WTC11 (cell line): Measurements from ENCODE around the gene FANCE. TPM values are rescaled to one million over a fixed set of nuclear protein-coding genes. Genes with fewer than 3 reads are reported as not detected.

Experiments used
- ATF1 ChIP-seq: sonication (generic); formaldehyde crosslinking; IDR thresholded peaks from 2 replicates; pipeline ENCODE4 v1.8.1; 2023; ENCODE audit warnings: mild to moderate bottlenecking, moderate library complexity, missing genetic modification reagents
- EMX1 ChIP-seq: fragments of 250-450 bp; sonication (Bioruptor Pico); IDR thresholded peaks from 2 replicates; pipeline ENCODE4 v1.8.0; 2021; ENCODE audit warnings: mild to moderate bottlenecking
- ESRRA ChIP-seq: sonication (generic); formaldehyde crosslinking; IDR thresholded peaks from 2 replicates; pipeline ENCODE4 v1.8.1; 2022; ENCODE audit warnings: mild to moderate bottlenecking, missing genetic modification reagents, borderline replicate concordance
- FOXJ3 ChIP-seq: sonication (generic); formaldehyde crosslinking; IDR thresholded peaks from 2 replicates; pipeline ENCODE4 v1.9.0; 2021; ENCODE audit warnings: missing genetic modification reagents, mild to moderate bottlenecking, borderline replicate concordance
- FOXP1 ChIP-seq: sonication (generic); formaldehyde crosslinking; IDR thresholded peaks from 2 replicates; pipeline ENCODE4 v1.8.0; 2022; ENCODE audit warnings: missing genetic modification reagents, mild to moderate bottlenecking, moderate library complexity, borderline replicate concordance
- IRF2 ChIP-seq: sonication (generic); formaldehyde crosslinking; IDR thresholded peaks from 2 replicates; pipeline ENCODE4 v1.8.0; 2022; ENCODE audit warnings: low read depth, missing genetic modification reagents, borderline replicate concordance
- JUN ChIP-seq: sonication (generic); formaldehyde crosslinking; IDR thresholded peaks from 2 replicates; pipeline ENCODE4 v1.8.0; 2023; ENCODE audit warnings: mild to moderate bottlenecking, missing genetic modification reagents
- MYBL2 ChIP-seq: sonication (generic); formaldehyde crosslinking; IDR thresholded peaks from 2 replicates; pipeline ENCODE4 v1.8.1; 2023; ENCODE audit warnings: mild to moderate bottlenecking, moderate library complexity, missing genetic modification reagents
- NFATC4 ChIP-seq: fragments of 250-450 bp; sonication (Bioruptor Pico); IDR thresholded peaks from 2 replicates; pipeline ENCODE4 v1.9.0; 2021; ENCODE audit warnings: mild to moderate bottlenecking
- NFE2L1 ChIP-seq: sonication (generic); formaldehyde crosslinking; IDR thresholded peaks from 2 replicates; pipeline ENCODE4 v1.8.1; 2023; ENCODE audit warnings: missing genetic modification reagents
- NR1H2 ChIP-seq: sonication (generic); formaldehyde crosslinking; IDR thresholded peaks from 2 replicates; pipeline ENCODE4 v1.9.0; 2021; ENCODE audit warnings: mild to moderate bottlenecking, moderate library complexity, missing genetic modification reagents
- SP1 ChIP-seq: sonication (generic); formaldehyde crosslinking; conservative IDR thresholded peaks from 2 replicates; pipeline ENCODE4 v1.8.1; 2022; ENCODE audit warnings: missing genetic modification reagents
- TCF7 ChIP-seq: sonication (generic); formaldehyde crosslinking; IDR thresholded peaks from 2 replicates; pipeline ENCODE4 v1.8.0; 2022; ENCODE audit warnings: mild to moderate bottlenecking, low read depth, missing genetic modification reagents, moderate library complexity
- ZBTB21 ChIP-seq: sonication (generic); formaldehyde crosslinking; IDR thresholded peaks from 2 replicates; pipeline ENCODE4 v1.8.1; 2023; ENCODE audit warnings: mild to moderate bottlenecking, missing genetic modification reagents, borderline replicate concordance
- ZNF121 ChIP-seq: sonication (generic); formaldehyde crosslinking; IDR thresholded peaks from 2 replicates; pipeline ENCODE4 v1.8.0; 2023; ENCODE audit warnings: missing genetic modification reagents
- ZNF232 ChIP-seq: sonication (generic); formaldehyde crosslinking; IDR thresholded peaks from 2 replicates; pipeline ENCODE4 v1.8.0; 2022; ENCODE audit warnings: mild to moderate bottlenecking, missing genetic modification reagents
- ZNF263 ChIP-seq: sonication (generic); formaldehyde crosslinking; IDR thresholded peaks from 2 replicates; pipeline ENCODE4 v1.8.1; 2022; ENCODE audit warnings: low read depth, mild to moderate bottlenecking, moderate library complexity, missing genetic modification reagents
- ZNF416 ChIP-seq: fragments of 250-450 bp; sonication (Bioruptor Pico); IDR thresholded peaks from 2 replicates; pipeline ENCODE4 v1.9.0; 2021; ENCODE audit warnings: mild to moderate bottlenecking, inconsistent platforms
- ZNF671 ChIP-seq: fragments of 250-450 bp; sonication (Bioruptor Pico); IDR thresholded peaks from 2 replicates; pipeline ENCODE4 v1.8.0; 2021; ENCODE audit warnings: mild to moderate bottlenecking
- total RNA-seq: library from RNA; stranded (reverse); gene quantifications from 3 replicates; pipeline ENCODE4 v1.2.3, GENCODE V29; 2021
- TF ChIP-seq, protein P1 (sequence below): fragments of 250-450 bp; sonication (Bioruptor Pico); IDR thresholded peaks from 2 replicates; pipeline ENCODE4 v1.8.0; 2021; ENCODE audit warnings: mild to moderate bottlenecking
- TF ChIP-seq, protein P2 (sequence below): sonication (generic); formaldehyde crosslinking; IDR thresholded peaks from 2 replicates; pipeline ENCODE4 v1.8.1; 2023; ENCODE audit warnings: mild to moderate bottlenecking, missing genetic modification reagents, moderate library complexity
- TF ChIP-seq, protein P3 (sequence below): sonication (generic); formaldehyde crosslinking; IDR thresholded peaks from 2 replicates; pipeline ENCODE4 v1.8.0; 2023; ENCODE audit warnings: missing genetic modification reagents
- TF ChIP-seq, protein P4 (sequence below): sonication (generic); formaldehyde crosslinking; IDR thresholded peaks from 2 replicates; pipeline ENCODE4 v1.8.0; 2022; ENCODE audit warnings: mild to moderate bottlenecking, missing genetic modification reagents
- TF ChIP-seq, protein P5 (sequence below): sonication (generic); formaldehyde crosslinking; IDR thresholded peaks from 2 replicates; pipeline ENCODE4 v1.8.0; 2023; ENCODE audit warnings: mild to moderate bottlenecking, missing genetic modification reagents
- TF ChIP-seq, protein P6 (sequence below): sonication (generic); formaldehyde crosslinking; IDR thresholded peaks from 2 replicates; pipeline ENCODE4 v1.8.1; 2023; ENCODE audit warnings: mild to moderate bottlenecking, missing genetic modification reagents
- TF ChIP-seq, protein P7 (sequence below): fragments of 250-450 bp; sonication (Bioruptor Pico); IDR thresholded peaks from 2 replicates; pipeline ENCODE4 v1.9.0; 2021; ENCODE audit warnings: mild to moderate bottlenecking, borderline replicate concordance

The FANCE gene
- total RNA-seq, 1 experiment from 2014 or later: 22.3 TPM

DNA sequence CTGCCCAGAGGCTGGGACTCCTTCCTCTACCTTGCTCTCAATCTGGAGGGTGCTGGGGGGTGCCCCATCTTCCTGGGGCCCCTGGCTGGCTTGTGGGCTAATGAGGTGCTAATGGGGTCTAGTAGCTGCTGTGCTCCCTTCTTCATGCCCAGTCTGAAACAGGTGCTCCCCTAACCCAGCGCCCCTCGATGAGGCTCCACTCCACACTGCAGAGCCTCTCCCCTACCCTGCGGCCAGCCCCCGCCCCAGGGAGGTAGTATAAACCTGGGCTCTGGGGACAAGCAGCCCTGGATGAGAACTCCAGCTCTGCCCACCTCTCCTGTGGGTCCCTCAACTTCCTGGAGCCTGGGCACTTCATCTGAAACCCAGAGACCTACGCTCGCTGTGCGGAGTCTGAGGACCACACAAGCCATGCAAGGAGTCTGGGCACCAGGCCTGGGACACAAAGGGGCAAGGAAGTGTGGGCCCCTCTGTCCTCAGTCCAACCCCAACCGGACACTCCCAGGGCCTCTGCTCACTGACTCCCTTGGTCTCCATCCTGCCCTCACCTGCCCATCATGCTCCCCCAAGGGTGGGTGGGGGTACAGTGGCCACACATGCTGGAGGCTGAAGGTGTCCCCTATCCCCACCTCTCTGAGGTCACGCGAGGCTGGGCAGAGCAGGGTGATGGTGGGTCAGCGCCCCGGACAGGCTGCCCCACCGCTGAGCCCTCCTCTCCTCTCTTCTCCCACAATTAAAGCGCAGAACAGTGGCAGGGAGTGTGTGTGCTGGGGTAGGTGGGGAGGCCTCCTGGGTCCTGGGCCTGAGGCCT is 22.2 kb downstream of the FANCE start (continued):
- TF ChIP-seq, protein P1, sequence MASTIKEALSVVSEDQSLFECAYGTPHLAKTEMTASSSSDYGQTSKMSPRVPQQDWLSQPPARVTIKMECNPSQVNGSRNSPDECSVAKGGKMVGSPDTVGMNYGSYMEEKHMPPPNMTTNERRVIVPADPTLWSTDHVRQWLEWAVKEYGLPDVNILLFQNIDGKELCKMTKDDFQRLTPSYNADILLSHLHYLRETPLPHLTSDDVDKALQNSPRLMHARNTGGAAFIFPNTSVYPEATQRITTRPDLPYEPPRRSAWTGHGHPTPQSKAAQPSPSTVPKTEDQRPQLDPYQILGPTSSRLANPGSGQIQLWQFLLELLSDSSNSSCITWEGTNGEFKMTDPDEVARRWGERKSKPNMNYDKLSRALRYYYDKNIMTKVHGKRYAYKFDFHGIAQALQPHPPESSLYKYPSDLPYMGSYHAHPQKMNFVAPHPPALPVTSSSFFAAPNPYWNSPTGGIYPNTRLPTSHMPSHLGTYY (CRISPR knock-in tag): 0 out of 2 replicates have a peak, but pooled peaks have one; percentile 44
- TF ChIP-seq TCF7 (no peak), SP1 (CRISPR knock-in tag) (no peak), ZNF416 (peak; percentile 21; the same call in 1 of the 2 replicates), ESRRA (CRISPR knock-in tag) (no peak), EMX1 (CRISPR knock-in tag) (peak; percentile 74; the same call in 1 of the 2 replicates), ATF1 (no peak), ZNF671 (no peak), FOXP1 (CRISPR knock-in tag) (no peak), ZNF263 (CRISPR knock-in tag) (no peak), ZNF121 (no peak), IRF2 (CRISPR knock-in tag) (no peak), ZNF232 (CRISPR knock-in tag) (no peak), FOXJ3 (no peak), JUN (CRISPR knock-in tag) (no peak), ZBTB21 (no peak), MYBL2 (CRISPR knock-in tag) (no peak), NFE2L1 (CRISPR knock-in tag) (no peak), NFATC4 (CRISPR knock-in tag) (peak; percentile 32; the same call in 1 of the 2 replicates), NR1H2 (no peak)
- TF ChIP-seq, protein P2, sequence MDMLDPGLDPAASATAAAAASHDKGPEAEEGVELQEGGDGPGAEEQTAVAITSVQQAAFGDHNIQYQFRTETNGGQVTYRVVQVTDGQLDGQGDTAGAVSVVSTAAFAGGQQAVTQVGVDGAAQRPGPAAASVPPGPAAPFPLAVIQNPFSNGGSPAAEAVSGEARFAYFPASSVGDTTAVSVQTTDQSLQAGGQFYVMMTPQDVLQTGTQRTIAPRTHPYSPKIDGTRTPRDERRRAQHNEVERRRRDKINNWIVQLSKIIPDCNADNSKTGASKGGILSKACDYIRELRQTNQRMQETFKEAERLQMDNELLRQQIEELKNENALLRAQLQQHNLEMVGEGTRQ (CRISPR knock-in tag): no peak
- TF ChIP-seq, protein P3, sequence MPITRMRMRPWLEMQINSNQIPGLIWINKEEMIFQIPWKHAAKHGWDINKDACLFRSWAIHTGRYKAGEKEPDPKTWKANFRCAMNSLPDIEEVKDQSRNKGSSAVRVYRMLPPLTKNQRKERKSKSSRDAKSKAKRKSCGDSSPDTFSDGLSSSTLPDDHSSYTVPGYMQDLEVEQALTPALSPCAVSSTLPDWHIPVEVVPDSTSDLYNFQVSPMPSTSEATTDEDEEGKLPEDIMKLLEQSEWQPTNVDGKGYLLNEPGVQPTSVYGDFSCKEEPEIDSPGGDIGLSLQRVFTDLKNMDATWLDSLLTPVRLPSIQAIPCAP: no peak
- TF ChIP-seq, protein P4, sequence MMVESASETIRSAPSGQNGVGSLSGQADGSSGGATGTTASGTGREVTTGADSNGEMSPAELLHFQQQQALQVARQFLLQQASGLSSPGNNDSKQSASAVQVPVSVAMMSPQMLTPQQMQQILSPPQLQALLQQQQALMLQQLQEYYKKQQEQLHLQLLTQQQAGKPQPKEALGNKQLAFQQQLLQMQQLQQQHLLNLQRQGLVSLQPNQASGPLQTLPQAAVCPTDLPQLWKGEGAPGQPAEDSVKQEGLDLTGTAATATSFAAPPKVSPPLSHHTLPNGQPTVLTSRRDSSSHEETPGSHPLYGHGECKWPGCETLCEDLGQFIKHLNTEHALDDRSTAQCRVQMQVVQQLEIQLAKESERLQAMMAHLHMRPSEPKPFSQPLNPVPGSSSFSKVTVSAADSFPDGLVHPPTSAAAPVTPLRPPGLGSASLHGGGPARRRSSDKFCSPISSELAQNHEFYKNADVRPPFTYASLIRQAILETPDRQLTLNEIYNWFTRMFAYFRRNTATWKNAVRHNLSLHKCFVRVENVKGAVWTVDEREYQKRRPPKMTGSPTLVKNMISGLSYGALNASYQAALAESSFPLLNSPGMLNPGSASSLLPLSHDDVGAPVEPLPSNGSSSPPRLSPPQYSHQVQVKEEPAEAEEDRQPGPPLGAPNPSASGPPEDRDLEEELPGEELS (CRISPR knock-in tag): no peak
- TF ChIP-seq, protein P5, sequence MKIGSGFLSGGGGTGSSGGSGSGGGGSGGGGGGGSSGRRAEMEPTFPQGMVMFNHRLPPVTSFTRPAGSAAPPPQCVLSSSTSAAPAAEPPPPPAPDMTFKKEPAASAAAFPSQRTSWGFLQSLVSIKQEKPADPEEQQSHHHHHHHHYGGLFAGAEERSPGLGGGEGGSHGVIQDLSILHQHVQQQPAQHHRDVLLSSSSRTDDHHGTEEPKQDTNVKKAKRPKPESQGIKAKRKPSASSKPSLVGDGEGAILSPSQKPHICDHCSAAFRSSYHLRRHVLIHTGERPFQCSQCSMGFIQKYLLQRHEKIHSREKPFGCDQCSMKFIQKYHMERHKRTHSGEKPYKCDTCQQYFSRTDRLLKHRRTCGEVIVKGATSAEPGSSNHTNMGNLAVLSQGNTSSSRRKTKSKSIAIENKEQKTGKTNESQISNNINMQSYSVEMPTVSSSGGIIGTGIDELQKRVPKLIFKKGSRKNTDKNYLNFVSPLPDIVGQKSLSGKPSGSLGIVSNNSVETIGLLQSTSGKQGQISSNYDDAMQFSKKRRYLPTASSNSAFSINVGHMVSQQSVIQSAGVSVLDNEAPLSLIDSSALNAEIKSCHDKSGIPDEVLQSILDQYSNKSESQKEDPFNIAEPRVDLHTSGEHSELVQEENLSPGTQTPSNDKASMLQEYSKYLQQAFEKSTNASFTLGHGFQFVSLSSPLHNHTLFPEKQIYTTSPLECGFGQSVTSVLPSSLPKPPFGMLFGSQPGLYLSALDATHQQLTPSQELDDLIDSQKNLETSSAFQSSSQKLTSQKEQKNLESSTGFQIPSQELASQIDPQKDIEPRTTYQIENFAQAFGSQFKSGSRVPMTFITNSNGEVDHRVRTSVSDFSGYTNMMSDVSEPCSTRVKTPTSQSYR (CRISPR knock-in tag): no peak
- TF ChIP-seq, protein P6, sequence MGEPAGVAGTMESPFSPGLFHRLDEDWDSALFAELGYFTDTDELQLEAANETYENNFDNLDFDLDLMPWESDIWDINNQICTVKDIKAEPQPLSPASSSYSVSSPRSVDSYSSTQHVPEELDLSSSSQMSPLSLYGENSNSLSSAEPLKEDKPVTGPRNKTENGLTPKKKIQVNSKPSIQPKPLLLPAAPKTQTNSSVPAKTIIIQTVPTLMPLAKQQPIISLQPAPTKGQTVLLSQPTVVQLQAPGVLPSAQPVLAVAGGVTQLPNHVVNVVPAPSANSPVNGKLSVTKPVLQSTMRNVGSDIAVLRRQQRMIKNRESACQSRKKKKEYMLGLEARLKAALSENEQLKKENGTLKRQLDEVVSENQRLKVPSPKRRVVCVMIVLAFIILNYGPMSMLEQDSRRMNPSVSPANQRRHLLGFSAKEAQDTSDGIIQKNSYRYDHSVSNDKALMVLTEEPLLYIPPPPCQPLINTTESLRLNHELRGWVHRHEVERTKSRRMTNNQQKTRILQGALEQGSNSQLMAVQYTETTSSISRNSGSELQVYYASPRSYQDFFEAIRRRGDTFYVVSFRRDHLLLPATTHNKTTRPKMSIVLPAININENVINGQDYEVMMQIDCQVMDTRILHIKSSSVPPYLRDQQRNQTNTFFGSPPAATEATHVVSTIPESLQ: no peak
- TF ChIP-seq, protein P7, sequence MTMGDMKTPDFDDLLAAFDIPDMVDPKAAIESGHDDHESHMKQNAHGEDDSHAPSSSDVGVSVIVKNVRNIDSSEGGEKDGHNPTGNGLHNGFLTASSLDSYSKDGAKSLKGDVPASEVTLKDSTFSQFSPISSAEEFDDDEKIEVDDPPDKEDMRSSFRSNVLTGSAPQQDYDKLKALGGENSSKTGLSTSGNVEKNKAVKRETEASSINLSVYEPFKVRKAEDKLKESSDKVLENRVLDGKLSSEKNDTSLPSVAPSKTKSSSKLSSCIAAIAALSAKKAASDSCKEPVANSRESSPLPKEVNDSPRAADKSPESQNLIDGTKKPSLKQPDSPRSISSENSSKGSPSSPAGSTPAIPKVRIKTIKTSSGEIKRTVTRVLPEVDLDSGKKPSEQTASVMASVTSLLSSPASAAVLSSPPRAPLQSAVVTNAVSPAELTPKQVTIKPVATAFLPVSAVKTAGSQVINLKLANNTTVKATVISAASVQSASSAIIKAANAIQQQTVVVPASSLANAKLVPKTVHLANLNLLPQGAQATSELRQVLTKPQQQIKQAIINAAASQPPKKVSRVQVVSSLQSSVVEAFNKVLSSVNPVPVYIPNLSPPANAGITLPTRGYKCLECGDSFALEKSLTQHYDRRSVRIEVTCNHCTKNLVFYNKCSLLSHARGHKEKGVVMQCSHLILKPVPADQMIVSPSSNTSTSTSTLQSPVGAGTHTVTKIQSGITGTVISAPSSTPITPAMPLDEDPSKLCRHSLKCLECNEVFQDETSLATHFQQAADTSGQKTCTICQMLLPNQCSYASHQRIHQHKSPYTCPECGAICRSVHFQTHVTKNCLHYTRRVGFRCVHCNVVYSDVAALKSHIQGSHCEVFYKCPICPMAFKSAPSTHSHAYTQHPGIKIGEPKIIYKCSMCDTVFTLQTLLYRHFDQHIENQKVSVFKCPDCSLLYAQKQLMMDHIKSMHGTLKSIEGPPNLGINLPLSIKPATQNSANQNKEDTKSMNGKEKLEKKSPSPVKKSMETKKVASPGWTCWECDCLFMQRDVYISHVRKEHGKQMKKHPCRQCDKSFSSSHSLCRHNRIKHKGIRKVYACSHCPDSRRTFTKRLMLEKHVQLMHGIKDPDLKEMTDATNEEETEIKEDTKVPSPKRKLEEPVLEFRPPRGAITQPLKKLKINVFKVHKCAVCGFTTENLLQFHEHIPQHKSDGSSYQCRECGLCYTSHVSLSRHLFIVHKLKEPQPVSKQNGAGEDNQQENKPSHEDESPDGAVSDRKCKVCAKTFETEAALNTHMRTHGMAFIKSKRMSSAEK (CRISPR knock-in tag): peak; percentile 25; the same call in 1 of the 2 replicates
